AG04449 (cell line): ENCODE data around the gene PROK2.

ENCODE experiments used
- CTCF ChIA-PET: fragments of 350-600 bp; formaldehyde crosslinking; extraction: SDS; loops from one replicate; lab custom pipeline; 2021; ENCODE audit warnings: antibody characterized with exemption; lab: Yijun Ruan, JAX
- POLR2A ChIA-PET: fragments of 400-600, 350-600 bp; formaldehyde crosslinking; extraction: SDS; loops from one replicate; lab custom pipeline; 2020; ENCODE audit warnings: antibody characterized with exemption, inconsistent platforms; lab: Yijun Ruan, JAX
- DNase-seq: peaks from one replicate; pipeline ENCODE4 v3.0.0-alpha.2; 2010; ENCODE audit warnings: low read depth, low spot score
- H3K4me3 ChIP-seq: 2 replicates; pipeline ENCODE4 v1.5.1; 2011; ENCODE audit warnings: low read depth, mild to moderate bottlenecking, control low read depth, low read length
- CTCF ChIP-seq: IDR thresholded peaks from one replicate; pipeline ENCODE4 v1.5.1; 2011; ENCODE audit warnings: mild to moderate bottlenecking, moderate library complexity, low read length, control low read depth, inconsistent platforms; ENCODE audit not compliant: insufficient read depth; ENCODE audit errors: missing control alignments

PROK2 gene

DNA sequence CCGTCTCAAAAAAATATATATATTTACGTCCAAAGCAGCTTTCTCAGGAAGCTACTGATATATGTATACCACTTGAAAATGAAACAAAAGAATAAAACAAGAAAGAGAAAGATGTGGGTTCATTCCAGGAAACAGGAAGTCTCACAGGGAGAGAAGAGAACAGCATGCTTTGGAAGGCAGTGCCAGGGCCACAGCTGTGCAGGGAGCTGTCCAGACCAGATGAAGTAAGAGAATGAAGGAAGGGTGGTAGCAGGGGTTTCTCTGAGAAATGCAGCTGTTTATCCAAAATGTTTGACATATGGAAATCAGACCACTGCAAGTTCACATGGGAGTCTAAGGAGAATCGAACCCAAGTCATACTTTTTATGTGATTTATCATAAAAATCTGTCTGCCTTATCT, 40.2 kb downstream of the PROK2 start:
- TF ChIP-seq CTCF = no peak
- DNase-seq = no peak
- POLR2A ChIA-PET = no interaction called here
- H3K4me3 ChIP-seq = no peak overlapping the region
- CTCF ChIA-PET = interaction anchor here (0.8 to 3.0 kb wide), 2 partner anchors 15 to 17 kb away, joined by 3 to 22 read pairs; no protein-coding TSS in a partner anchor

DNA sequence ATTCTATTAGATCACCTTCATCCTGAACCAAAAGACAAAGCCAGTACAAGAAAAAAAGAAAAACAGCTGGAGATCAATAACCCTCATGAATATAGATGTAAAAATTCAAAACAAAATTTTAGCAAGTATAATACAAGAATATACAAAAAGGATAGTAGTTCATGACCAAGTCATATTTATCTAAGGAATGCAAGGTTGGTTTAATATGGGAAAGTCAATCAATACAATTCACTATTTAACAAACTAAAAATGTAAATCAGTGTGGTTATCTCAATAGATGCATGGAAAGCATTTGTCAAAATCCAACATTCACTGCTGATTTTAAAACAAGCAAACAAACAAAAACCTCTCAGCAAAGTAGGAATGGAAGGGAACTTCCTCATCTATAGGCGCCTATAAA, 42.3 kb downstream of the PROK2 start:
- no peak overlapping the region for H3K4me3 ChIP-seq
- POLR2A ChIA-PET = no interaction called here
- no peak for DNase-seq
- no peak for TF ChIP-seq CTCF
- CTCF ChIA-PET = interaction anchor here (2.0 to 2.9 kb wide), 2 partner anchors 10 to 13 kb away, joined by 10 to 21 read pairs; no protein-coding TSS in a partner anchor

- no peak for TF ChIP-seq CTCF
- no peak overlapping the region for H3K4me3 ChIP-seq
- DNase-seq = no peak
- ChIA-PET POLR2A (no interaction called here), CTCF (no interaction called here)
Observed at GRCh38 chr3:71734881-71735280, 50.1 kb downstream of the PROK2 start.

DNA sequence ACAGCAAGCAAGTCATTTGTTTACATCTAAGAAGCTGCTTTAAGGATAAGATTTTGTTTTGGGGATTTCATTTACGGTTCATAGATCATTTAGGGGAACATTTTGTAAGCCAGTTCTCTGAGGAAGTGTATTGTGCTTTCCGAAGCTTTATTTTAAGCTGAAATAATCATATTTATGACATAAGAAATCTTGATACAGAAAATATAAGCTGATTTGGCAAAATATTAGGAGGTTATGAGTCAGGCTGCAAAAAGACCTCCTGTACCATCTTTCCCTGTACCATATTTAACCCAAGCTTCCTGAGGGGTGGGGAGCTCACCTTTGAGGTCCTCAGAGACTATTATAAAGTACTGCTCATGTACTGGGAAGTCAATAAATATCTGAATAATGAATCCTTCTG, 51.6 kb downstream of the PROK2 start:
- no peak overlapping the region for H3K4me3 ChIP-seq
- CTCF ChIA-PET = interaction anchor here (2.2 kb wide), 1 partner anchor 9 kb away, joined by 10 read pairs; no protein-coding TSS in a partner anchor
- POLR2A ChIA-PET = no interaction called here
- no peak for TF ChIP-seq CTCF
- DNase-seq = no peak

DNA sequence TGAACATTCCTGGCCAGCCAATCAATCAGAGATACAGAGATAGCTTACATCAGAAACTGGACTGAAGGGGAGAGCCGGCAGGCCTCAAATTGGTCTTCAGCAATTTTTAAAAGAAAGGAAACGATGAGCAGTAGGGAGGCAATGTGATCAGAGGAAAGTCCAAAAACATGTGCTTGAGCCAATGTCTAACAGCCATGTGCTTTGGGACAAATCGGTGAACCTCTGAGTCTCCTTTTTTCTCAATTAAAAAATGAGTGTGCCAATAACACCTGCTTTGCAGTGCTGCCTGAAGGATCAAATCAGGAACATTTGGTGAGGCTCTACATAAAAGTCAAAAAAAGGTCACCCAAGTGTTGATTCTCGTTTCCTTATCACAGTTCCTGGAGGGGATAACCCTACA, 52.3 kb downstream of the PROK2 start:
- TF ChIP-seq CTCF = no peak
- no peak overlapping the region for H3K4me3 ChIP-seq
- ChIA-PET CTCF (interaction anchor here (1.0 to 2.2 kb wide), 3 partner anchors 10 to 1089 kb away, joined by 3 to 10 read pairs (median 4); no protein-coding TSS in a partner anchor), POLR2A (no interaction called here)
- no peak for DNase-seq

DNA sequence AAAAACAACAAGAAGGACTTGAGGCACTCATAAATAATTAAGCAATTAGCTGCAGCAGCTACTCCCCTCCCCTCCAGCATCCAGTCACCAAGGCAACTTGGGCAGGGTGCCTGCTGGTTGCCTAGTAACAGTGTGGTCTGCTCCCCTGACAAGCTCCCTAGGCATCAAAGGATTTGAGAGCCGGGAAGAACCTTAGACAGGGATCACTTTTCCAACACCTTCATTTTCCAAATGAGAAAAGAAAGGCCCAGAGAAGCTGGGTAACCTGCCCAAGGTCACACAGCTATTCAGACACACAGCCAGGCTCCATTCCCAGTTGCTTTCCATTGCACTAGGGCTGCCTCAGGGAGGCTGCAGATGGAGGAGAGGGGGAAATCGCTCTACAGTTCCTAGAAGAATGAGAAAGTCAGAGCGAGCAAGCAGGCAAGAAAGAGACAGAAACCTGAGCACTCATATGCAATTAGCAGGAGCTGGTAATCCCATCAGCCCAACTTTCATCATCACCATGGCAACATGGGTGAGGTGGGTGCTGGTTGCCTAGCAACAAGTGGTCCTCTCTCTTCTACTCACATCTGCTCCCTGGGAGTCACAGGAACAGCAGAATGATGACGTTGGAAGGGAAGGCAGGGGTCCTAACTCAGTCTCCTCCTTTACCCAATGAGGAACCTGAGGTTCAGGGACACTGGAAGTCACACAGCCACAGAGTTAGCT, 56.2 kb downstream of the PROK2 start:
- no peak overlapping the region for H3K4me3 ChIP-seq
- TF ChIP-seq CTCF = no peak
- DNase-seq = no peak
- ChIA-PET POLR2A (no interaction called here), CTCF (interaction anchor here (0.6 to 5.4 kb wide), 24 partner anchors 8 to 1357 kb away, joined by 3 to 71 read pairs (median 7); partner anchors contain the start of gene SHQ1)
